GM12864 (cell line): ENCODE data around the gene CNTNAP2.

Experiments
- DNase-seq: peaks from one replicate; pipeline ENCODE4 v3.0.0-alpha.2; 2011; ENCODE audit warnings: low read depth
- H3K4me3 ChIP-seq: 2 replicates; pipeline ENCODE4 v1.5.1; 2011; ENCODE audit warnings: mild to moderate bottlenecking, low read depth, low read length, control low read depth
- CTCF ChIP-seq: IDR thresholded peaks from 2 replicates; pipeline ENCODE4 v1.5.1; 2011; ENCODE audit warnings: low read depth, mild to moderate bottlenecking, moderate library complexity, low read length, control low read depth, inconsistent platforms; ENCODE audit errors: missing control alignments

Gene CNTNAP2

GRCh38 chr7:147571436-147572185 is 1455.0 kb downstream of the CNTNAP2 start:
- TF ChIP-seq CTCF: no peak
- DNase-seq: no peak
- no peak overlapping the region for H3K4me3 ChIP-seq

GRCh38 chr7:147578196-147578595 is 1461.6 kb downstream of the CNTNAP2 start:
- no peak for TF ChIP-seq CTCF
- no peak for DNase-seq
- no peak overlapping the region for H3K4me3 ChIP-seq

GRCh38 chr7:147579148-147579547 is 1462.5 kb downstream of the CNTNAP2 start:
- TF ChIP-seq CTCF: no peak
- no peak overlapping the region for H3K4me3 ChIP-seq
- DNase-seq: no peak

- TF ChIP-seq CTCF: no peak
- DNase-seq: no peak
- no peak overlapping the region for H3K4me3 ChIP-seq
Observed at GRCh38 chr7:147584771-147585193, 1468.2 kb downstream of the CNTNAP2 start.

- no peak for TF ChIP-seq CTCF
- H3K4me3 ChIP-seq: no peak overlapping the region
- DNase-seq: no peak
Observed at GRCh38 chr7:147586110-147586509, 1469.5 kb downstream of the CNTNAP2 start.

- no peak for TF ChIP-seq CTCF
- no peak for DNase-seq
- no peak overlapping the region for H3K4me3 ChIP-seq
Observed at GRCh38 chr7:147586526-147586925, 1469.9 kb downstream of the CNTNAP2 start.
